ENCODE results near the gene STX8.

STX8 gene

DNA sequence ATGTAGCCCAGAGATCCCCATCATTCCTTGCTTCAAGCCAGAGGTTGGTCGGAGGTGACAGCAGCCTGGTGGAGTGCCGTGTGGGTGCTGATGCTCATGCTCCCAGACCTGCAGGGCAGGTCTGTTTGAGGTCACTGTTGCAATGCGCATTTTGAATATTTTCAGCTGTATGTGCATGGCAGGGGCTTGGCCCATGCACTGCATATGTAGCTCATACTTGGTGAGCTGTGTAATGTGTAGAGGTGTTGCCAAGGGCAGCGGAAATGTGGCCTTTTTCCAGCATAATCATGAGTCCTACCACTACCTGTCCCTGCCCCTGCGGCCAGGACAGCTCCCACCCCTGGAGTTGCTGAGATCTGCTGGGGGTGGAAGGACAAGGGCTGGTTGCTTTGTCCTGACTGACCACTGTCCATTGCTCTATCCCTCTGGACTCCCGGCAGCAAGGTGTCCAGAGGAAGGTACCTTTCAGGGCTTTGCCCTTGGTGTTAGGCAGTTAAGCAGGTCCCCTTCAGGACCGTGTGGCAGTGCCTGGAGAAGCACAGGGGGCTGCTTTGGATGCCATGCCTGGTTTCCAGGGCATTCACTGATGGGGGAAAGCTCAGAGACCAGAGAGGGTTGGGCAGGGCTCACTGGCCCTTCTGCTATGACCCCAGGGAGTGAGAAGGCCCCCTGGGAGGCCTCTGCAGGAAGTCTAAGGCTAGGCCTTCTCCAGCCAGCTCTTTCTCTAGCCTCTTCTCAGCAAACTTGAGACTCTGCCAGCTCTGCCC, 339.2 kb downstream of the STX8 start:
- Histone ChIP-seq H3K4me3 (ENCODE audit: low read depth, low read length) (no peak overlapping the region), H3K9me3 (ENCODE audit: severe bottlenecking) (no peaks in the 10 kb centered on the region), H3K36me3 (no peaks in the 10 kb centered on the region), H3K27me3 (ENCODE audit: insufficient read depth, low read depth, severe bottlenecking) (no peaks in the 10 kb centered on the region), H3K27ac (no peak overlapping the region)
- TF ChIP-seq, protein P1, sequence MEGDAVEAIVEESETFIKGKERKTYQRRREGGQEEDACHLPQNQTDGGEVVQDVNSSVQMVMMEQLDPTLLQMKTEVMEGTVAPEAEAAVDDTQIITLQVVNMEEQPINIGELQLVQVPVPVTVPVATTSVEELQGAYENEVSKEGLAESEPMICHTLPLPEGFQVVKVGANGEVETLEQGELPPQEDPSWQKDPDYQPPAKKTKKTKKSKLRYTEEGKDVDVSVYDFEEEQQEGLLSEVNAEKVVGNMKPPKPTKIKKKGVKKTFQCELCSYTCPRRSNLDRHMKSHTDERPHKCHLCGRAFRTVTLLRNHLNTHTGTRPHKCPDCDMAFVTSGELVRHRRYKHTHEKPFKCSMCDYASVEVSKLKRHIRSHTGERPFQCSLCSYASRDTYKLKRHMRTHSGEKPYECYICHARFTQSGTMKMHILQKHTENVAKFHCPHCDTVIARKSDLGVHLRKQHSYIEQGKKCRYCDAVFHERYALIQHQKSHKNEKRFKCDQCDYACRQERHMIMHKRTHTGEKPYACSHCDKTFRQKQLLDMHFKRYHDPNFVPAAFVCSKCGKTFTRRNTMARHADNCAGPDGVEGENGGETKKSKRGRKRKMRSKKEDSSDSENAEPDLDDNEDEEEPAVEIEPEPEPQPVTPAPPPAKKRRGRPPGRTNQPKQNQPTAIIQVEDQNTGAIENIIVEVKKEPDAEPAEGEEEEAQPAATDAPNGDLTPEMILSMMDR (IDR thresholded peaks at IDR 0.05; ENCODE audit: low read depth, low read length), result no peak
- no peak for DNase-seq

DNA sequence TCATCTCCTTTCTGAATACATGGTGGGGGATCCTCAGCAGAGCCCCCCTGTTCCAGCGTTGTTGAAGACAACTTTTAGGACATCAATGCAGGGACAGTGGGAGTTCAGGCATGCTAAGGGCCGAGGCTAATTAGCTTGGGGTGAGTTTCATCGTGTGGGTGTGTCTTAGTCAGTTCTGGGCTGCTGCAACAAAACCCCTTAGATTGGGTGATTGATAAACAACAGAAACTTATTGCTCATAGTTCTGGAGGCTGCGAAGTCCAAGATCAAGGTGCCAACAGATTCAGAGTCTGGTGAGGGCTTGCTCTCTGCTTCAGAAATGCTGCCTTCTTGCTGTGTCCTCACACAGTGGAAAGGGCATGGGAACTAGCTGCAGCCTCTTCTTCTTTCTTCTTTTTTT, 340.3 kb downstream of the STX8 start:
- no peak overlapping the region for H3K4me3 ChIP-seq (ENCODE audit: low read depth, low read length)
- no peaks in the 10 kb centered on the region for H3K27me3 ChIP-seq (ENCODE audit: insufficient read depth, low read depth, severe bottlenecking)
- no peaks in the 10 kb centered on the region for H3K36me3 ChIP-seq
- H3K27ac ChIP-seq, result no peak overlapping the region
- no peaks in the 10 kb centered on the region for H3K9me3 ChIP-seq (ENCODE audit: severe bottlenecking)
- TF ChIP-seq, protein P1 (IDR thresholded peaks at IDR 0.05; ENCODE audit: low read depth, low read length), result no peak
- no peak for DNase-seq

DNA sequence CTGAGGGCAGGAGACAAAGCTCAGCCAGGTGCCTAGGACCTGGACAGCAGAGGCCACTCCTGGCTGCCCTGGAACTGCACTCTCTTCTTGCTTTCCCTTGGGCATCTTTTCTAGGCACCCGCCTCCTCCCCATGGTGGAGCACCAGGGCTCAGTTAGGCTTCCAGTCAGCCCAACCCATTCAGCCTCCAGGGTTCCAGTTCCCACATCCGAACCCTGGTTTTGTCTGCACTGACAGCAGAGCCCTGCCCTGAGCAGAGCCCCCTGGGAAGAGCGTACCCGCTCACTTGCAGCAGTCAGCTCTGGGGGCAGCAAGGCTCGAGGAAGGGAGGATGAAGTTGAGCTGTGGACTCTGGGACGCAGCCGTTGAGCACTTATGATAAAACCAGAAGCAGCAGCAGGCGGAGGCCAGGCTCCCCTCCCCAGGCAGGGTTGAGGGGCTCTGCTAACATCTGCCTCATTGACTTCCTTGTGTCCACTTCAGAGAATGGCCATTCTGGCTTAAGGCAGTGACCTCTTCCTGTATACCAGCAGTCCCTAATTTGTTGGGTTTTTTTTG, 341.2 kb downstream of the STX8 start:
- Histone ChIP-seq H3K27me3 (ENCODE audit: insufficient read depth, low read depth, severe bottlenecking) (no peaks in the 10 kb centered on the region), H3K36me3 (no peaks in the 10 kb centered on the region), H3K27ac (no peak overlapping the region), H3K4me3 (ENCODE audit: low read depth, low read length) (no peak overlapping the region), H3K9me3 (ENCODE audit: severe bottlenecking) (no peaks in the 10 kb centered on the region)
- TF ChIP-seq, protein P1 (IDR thresholded peaks at IDR 0.05; ENCODE audit: low read depth, low read length), result no peak
- no peak for DNase-seq

GRCh38 chr17:9233761-9234160, 341.9 kb downstream of the STX8 start:
- Histone ChIP-seq H3K27ac (no peak overlapping the region), H3K27me3 (ENCODE audit: insufficient read depth, low read depth, severe bottlenecking) (no peaks in the 10 kb centered on the region), H3K9me3 (ENCODE audit: severe bottlenecking) (no peaks in the 10 kb centered on the region), H3K36me3 (no peaks in the 10 kb centered on the region), H3K4me3 (ENCODE audit: low read depth, low read length) (no peak overlapping the region)
- TF ChIP-seq, protein P1 (IDR thresholded peaks at IDR 0.05; ENCODE audit: low read depth, low read length), result no peak
- DNase-seq, result no peak

DNA sequence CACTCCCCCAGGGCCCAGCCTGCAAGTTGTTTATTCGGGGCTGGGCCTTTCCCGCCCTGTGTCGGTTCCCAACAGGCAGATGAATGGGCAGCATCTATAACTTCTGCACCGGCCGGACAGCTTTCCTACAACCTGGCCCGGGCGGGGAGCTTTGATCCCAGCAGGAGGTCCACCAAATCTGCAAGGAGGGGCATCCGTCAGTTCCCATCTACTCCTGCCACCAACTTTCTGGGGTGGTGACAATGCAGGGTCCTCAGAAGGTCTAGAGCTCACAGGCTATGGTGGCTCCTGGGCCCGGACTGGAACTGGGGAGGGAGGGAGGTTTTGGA, 342.4 kb downstream of the STX8 start:
- no peak for DNase-seq
- H3K27ac ChIP-seq, result no peak overlapping the region
- TF ChIP-seq, protein P1 (IDR thresholded peaks at IDR 0.05; ENCODE audit: low read depth, low read length), result no peak
- H3K4me3 ChIP-seq (ENCODE audit: low read depth, low read length), result no peak overlapping the region
- H3K9me3 ChIP-seq (ENCODE audit: severe bottlenecking), result no peaks in the 10 kb centered on the region
- no peaks in the 10 kb centered on the region for H3K27me3 ChIP-seq (ENCODE audit: insufficient read depth, low read depth, severe bottlenecking)
- no peaks in the 10 kb centered on the region for H3K36me3 ChIP-seq

All from WERI-Rb-1 (cell line).